ENCODE data around the gene SLC4A3. TPM values are rescaled to one million over a fixed set of nuclear protein-coding genes. Genes with fewer than 3 reads are reported as not detected.

SLC4A3 gene
- polyA plus RNA-seq, 1 donor (not counting 4 experiments of a cell fraction or from before 2014, with no cell fraction given), result 6.2 TPM

GRCh38 chr2:219658874-219659273 is 31.4 kb downstream of the SLC4A3 start:
- FAIRE-seq, result no peak
- Histone ChIP-seq H3K4me2 (ENCODE audit: control insufficient read depth, extremely low read depth, insufficient read depth, low read depth, low read length) (no peak overlapping the region), H3K79me2 (ENCODE audit: control insufficient read depth, insufficient read depth, low read length) (no peaks in the 10 kb centered on the region), H2AFZ (ENCODE audit: control insufficient read depth, low read length) (no peak overlapping the region), H3K4me3 (ENCODE audit: control insufficient read depth in 2 of 3, extremely low read depth in 1 of 3, insufficient read depth in 2 of 3, low read depth in 1 of 3, low read length in 3 of 3) (no peak overlapping the region), H3K36me3 (ENCODE audit: control insufficient read depth in 2 of 2, extremely low read depth in 1 of 2, insufficient read depth in 2 of 2, low read length in 2 of 2) (no peaks in the 10 kb centered on the region), H3K9ac (ENCODE audit: control insufficient read depth, extremely low read depth, insufficient read depth, low read length) (no peak overlapping the region), H3K9me1 (ENCODE audit: control insufficient read depth, extremely low read depth, insufficient read depth, low read length) (no peaks in the 10 kb centered on the region), H3K4me1 (ENCODE audit: control insufficient read depth, extremely low read depth, insufficient read depth, low read length) (peaks cover 37% of the 10 kb centered on the region), H3K9me3 (ENCODE audit: control insufficient read depth, low read depth, low read length) (no peaks in the 10 kb centered on the region), H3K27me3 (ENCODE audit: control insufficient read depth, extremely low read depth, insufficient read depth, low read length) (no peaks in the 10 kb centered on the region), H4K20me1 (ENCODE audit: control insufficient read depth, extremely low read depth, insufficient read depth, low read length) (no peaks in the 10 kb centered on the region), H3K27ac (ENCODE audit: control insufficient read depth, insufficient read depth, low read length) (no peak overlapping the region)
- dilution Hi-C loops (cut with MboI; ENCODE audit: extremely low pct_ligation_motif_present, low sequenced_read_pairs), result no loop called here
- no peak for TF ChIP-seq CTCF (optimal IDR thresholded peaks at IDR 0.05 in 1 of 3, IDR thresholded peaks at IDR 0.05 in 1 of 3, conservative IDR thresholded peaks at IDR 0.05 in 1 of 3; ENCODE audit: extremely low read depth in 1 of 3, insufficient read depth in 2 of 3, low read length in 3 of 3)
- no peak for TF ChIP-seq EZH2 (IDR thresholded peaks at IDR 0.05; ENCODE audit: low read length)
- DNase-seq (ENCODE audit: low read depth, low spot score), result no peak

- H3K9me3 ChIP-seq (ENCODE audit: control insufficient read depth, low read depth, low read length), result no peaks in the 10 kb centered on the region
- H3K9me1 ChIP-seq (ENCODE audit: control insufficient read depth, extremely low read depth, insufficient read depth, low read length), result no peaks in the 10 kb centered on the region
- no peaks in the 10 kb centered on the region for H3K27me3 ChIP-seq (ENCODE audit: control insufficient read depth, extremely low read depth, insufficient read depth, low read length)
- TF ChIP-seq CTCF (optimal IDR thresholded peaks at IDR 0.05 in 1 of 3, IDR thresholded peaks at IDR 0.05 in 1 of 3, conservative IDR thresholded peaks at IDR 0.05 in 1 of 3; ENCODE audit: extremely low read depth in 1 of 3, insufficient read depth in 2 of 3, low read length in 3 of 3) (no peak), EZH2 (IDR thresholded peaks at IDR 0.05; ENCODE audit: low read length) (no peak)
- H3K4me2 ChIP-seq (ENCODE audit: control insufficient read depth, extremely low read depth, insufficient read depth, low read depth, low read length), result peak overlapping the region; percentile 76
- FAIRE-seq (peak; percentile 89), DNase-seq (ENCODE audit: low read depth, low spot score) (no peak)
- H4K20me1 ChIP-seq (ENCODE audit: control insufficient read depth, extremely low read depth, insufficient read depth, low read length), result no peaks in the 10 kb centered on the region
- H3K4me3 ChIP-seq (ENCODE audit: control insufficient read depth in 2 of 3, extremely low read depth in 1 of 3, insufficient read depth in 2 of 3, low read depth in 1 of 3, low read length in 3 of 3), result peak overlapping the region in 2 of 3 experiments; percentile 38 to 47
- peak overlapping the region; percentile 82 for H2AFZ ChIP-seq (ENCODE audit: control insufficient read depth, low read length)
- dilution Hi-C loops (cut with MboI; ENCODE audit: extremely low pct_ligation_motif_present, low sequenced_read_pairs), result no loop called here
- peak overlapping the region; percentile 87 for H3K27ac ChIP-seq (ENCODE audit: control insufficient read depth, insufficient read depth, low read length)
- H3K4me1 ChIP-seq (ENCODE audit: control insufficient read depth, extremely low read depth, insufficient read depth, low read length), result peaks cover 37% of the 10 kb centered on the region
- no peaks in the 10 kb centered on the region for H3K79me2 ChIP-seq (ENCODE audit: control insufficient read depth, insufficient read depth, low read length)
- no peaks in the 10 kb centered on the region for H3K36me3 ChIP-seq (ENCODE audit: control insufficient read depth in 2 of 2, extremely low read depth in 1 of 2, insufficient read depth in 2 of 2, low read length in 2 of 2)
- H3K9ac ChIP-seq (ENCODE audit: control insufficient read depth, extremely low read depth, insufficient read depth, low read length), result peak overlapping the region; percentile 67
These were observed 33.9 kb downstream of the SLC4A3 start for GRCh38 chr2:219661197-219661954.
